Gastrocnemius medialis (tissue), 4 donors: Measurements from ENCODE around the gene SRCAP. TPM values are rescaled to one million over a fixed set of nuclear protein-coding genes. Genes with fewer than 3 reads are reported as not detected.

Experiments used
- ATAC-seq, 2 donors: fragments of 150-250 bp; one replicate each; pipeline ENCODE4 v1.9.1; 2016
- DNase-seq, 2 donors: peaks; one replicate each; pipeline ENCODE4 v3.0.0-alpha.2; 2019
- H3K27ac ChIP-seq, 4 donors: fragments of 200-600 bp; sonication (generic); 1 replicate in 1 of 4; 2 replicates in 3 of 4; pipeline ENCODE4 v1.5.1; 2016 to 2018; ENCODE audit warnings: mild to moderate bottlenecking in 2 of 4, moderate library complexity in 1 of 4
- H3K27me3 ChIP-seq, 3 donors: fragments of 200-600 bp; sonication (generic) in 2 of 3; 1 replicate in 1 of 3; 2 replicates in 2 of 3; pipeline versions ENCODE4 v1.5.1 to v1.6.0; 2016 to 2019; ENCODE audit warnings: mild to moderate bottlenecking in 1 of 3, moderate library complexity in 1 of 3
- H3K36me3 ChIP-seq, 2 donors: fragments of 200-600 bp; sonication (generic) in 1 of 2; one replicate each; pipeline ENCODE4 v1.5.1; 2017 to 2018
- H3K4me1 ChIP-seq, 2 donors: fragments of 200-600 bp; sonication (generic) in 1 of 2; one replicate each; pipeline ENCODE4 v1.5.1; 2016 to 2017; ENCODE audit warnings: mild to moderate bottlenecking in 2 of 2
- H3K4me3 ChIP-seq, 4 donors: fragments of 200-600 bp; sonication (generic) in 3 of 4; 1 replicate in 1 of 4; 2 replicates in 3 of 4; pipeline ENCODE4 v1.5.1; 2016 to 2019; ENCODE audit warnings: mild to moderate bottlenecking in 2 of 4
- H3K9me3 ChIP-seq, 3 donors: fragments of 200-600 bp; sonication (generic) in 2 of 3; 1 replicate in 1 of 3; 2 replicates in 2 of 3; pipeline ENCODE4 v1.5.1; 2016 to 2019
- CTCF ChIP-seq, 5 experiments: fragments of 450-650 bp in 3 of 5; fragments of 200-600 bp in 2 of 5; sonication (generic) in 2 of 5; IDR thresholded peaks in 4 of 5; conservative IDR thresholded peaks in 1 of 5; 1 replicate in 4 of 5; 2 replicates in 1 of 5; pipeline ENCODE4 v1.5.1; 2016 to 2019; ENCODE audit warnings: antibody characterized with exemption in 5 of 5, mild to moderate bottlenecking in 3 of 5, moderate library complexity in 3 of 5
- POLR2A ChIP-seq, 2 donors: fragments of 450-650 bp; IDR thresholded peaks; one replicate each; pipeline ENCODE4 v1.6.1; 2017; ENCODE audit warnings: antibody characterized with exemption in 2 of 2, mild to moderate bottlenecking in 2 of 2, moderate library complexity in 2 of 2
- in situ Hi-C, 4 donors: fragments of 200-750 bp; cut with MboI; loops; one replicate each; pipeline versions ENCODE4 v1.15.0 to v1.8.0; 2017; ENCODE audit warnings: low sequenced_read_pairs in 4 of 4
- intact Hi-C: fragments of 100-400 bp; cut with DNase I; formaldehyde crosslinking; loops from one replicate; pipeline ENCODE4 v1.15.1; 2023; ENCODE audit warnings: low total_unique reads
- total RNA-seq, 4 donors: library from RNA; depleted of rRNA; stranded (reverse); fragments of >200 nt; gene quantifications; one replicate each; pipeline versions ENCODE4 v1.1.0 to v1.2.3, GENCODE V29; 2016

The SRCAP gene
- total RNA-seq, 4 donors from 2014 or later, result 15.3 to 25.5 (median 21.9) TPM

- H3K4me3 ChIP-seq, result no peak overlapping the region
- H3K9me3 ChIP-seq, result no peaks in the 10 kb centered on the region
- no peaks in the 10 kb centered on the region for H3K27me3 ChIP-seq
- H3K27ac ChIP-seq, result no peak overlapping the region
- ATAC-seq (no peak), DNase-seq (no peak)
- H3K36me3 ChIP-seq, result peaks cover 3 to 62% of the 10 kb centered on the region in 2 donors
- no peak for TF ChIP-seq CTCF (IDR thresholded peaks at IDR 0.05 in 4 of 5, conservative IDR thresholded peaks at IDR 0.05 in 1 of 5)
- TF ChIP-seq POLR2A (IDR thresholded peaks at IDR 0.05), result no peak
- intact Hi-C loops (no loop called here), in situ Hi-C loops (no loop called here)
- H3K4me1 ChIP-seq, result no peaks in the 10 kb centered on the region
Observed at GRCh38 chr16:30669026-30669902, 29.7 kb upstream of the SRCAP start.

GRCh38 chr16:30669903-30670824, 28.8 kb upstream of the SRCAP start:
- no peaks in the 10 kb centered on the region for H3K27me3 ChIP-seq
- no peak for TF ChIP-seq POLR2A (IDR thresholded peaks at IDR 0.05)
- no peak for TF ChIP-seq CTCF (IDR thresholded peaks at IDR 0.05 in 4 of 5, conservative IDR thresholded peaks at IDR 0.05 in 1 of 5)
- no peaks in the 10 kb centered on the region for H3K9me3 ChIP-seq
- H3K27ac ChIP-seq, result no peak overlapping the region
- intact Hi-C loops (no loop called here), in situ Hi-C loops (no loop called here)
- H3K4me1 ChIP-seq, result no peaks in the 10 kb centered on the region
- ATAC-seq (no peak), DNase-seq (no peak)
- no peak overlapping the region for H3K4me3 ChIP-seq
- H3K36me3 ChIP-seq, result peaks cover 3 to 53% of the 10 kb centered on the region in 2 donors

GRCh38 chr16:30675143-30675542, 23.8 kb upstream of the SRCAP start:
- TF ChIP-seq POLR2A (IDR thresholded peaks at IDR 0.05), result no peak
- TF ChIP-seq CTCF (IDR thresholded peaks at IDR 0.05 in 4 of 5, conservative IDR thresholded peaks at IDR 0.05 in 1 of 5), result no peak
- Histone ChIP-seq H3K4me3 (no peak overlapping the region), H3K27me3 (no peaks in the 10 kb centered on the region), H3K36me3 (peaks cover 0 to 4% of the 10 kb centered on the region in 2 donors), H3K27ac (no peak overlapping the region), H3K4me1 (no peaks in the 10 kb centered on the region), H3K9me3 (no peaks in the 10 kb centered on the region)
- intact Hi-C loops (no loop called here), in situ Hi-C loops (no loop called here)
- ATAC-seq, result no peak
- DNase-seq, result no peak

DNA sequence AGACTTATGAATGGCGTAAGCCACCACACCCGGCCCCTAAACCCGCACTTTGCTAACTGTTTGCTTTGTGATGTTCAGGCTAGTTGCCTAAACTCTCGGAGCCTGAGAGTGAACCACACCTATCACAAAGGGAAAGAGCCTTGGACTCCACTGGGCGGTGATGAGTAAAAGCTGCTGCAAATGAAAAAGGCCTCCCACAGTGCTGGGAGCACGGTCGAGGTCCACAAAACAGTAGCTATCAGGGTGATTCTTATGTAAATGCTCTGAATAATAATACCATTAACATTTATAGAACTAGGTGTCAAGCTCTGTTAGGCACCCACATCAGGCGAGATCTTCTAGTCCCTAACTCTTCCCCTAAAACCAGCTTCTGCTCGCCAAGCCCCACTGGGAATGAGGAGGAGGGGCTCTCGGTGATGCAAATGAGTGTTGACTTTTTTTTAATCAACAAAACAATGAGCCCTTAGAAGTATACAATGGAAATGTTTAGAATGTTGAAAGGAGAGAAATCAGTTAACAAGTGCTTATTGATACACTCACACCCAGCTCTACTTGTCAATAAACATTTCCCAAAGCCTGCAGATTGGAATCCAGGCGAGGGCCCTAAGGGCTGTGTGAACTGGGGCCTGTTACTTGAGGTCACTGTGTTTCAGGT, 20.9 kb upstream of the SRCAP start:
- DNase-seq (no peak), ATAC-seq (no peak)
- H3K4me3 ChIP-seq, result no peak overlapping the region
- intact Hi-C loops, result no loop called here
- H3K27me3 ChIP-seq, result no peaks in the 10 kb centered on the region
- H3K36me3 ChIP-seq, result no peaks in the 10 kb centered on the region
- H3K9me3 ChIP-seq, result no peaks in the 10 kb centered on the region
- TF ChIP-seq CTCF (IDR thresholded peaks at IDR 0.05 in 4 of 5, conservative IDR thresholded peaks at IDR 0.05 in 1 of 5) (no peak), POLR2A (IDR thresholded peaks at IDR 0.05) (no peak)
- H3K27ac ChIP-seq, result no peak overlapping the region
- H3K4me1 ChIP-seq, result no peaks in the 10 kb centered on the region
- in situ Hi-C loops, result no loop called here
